Stimulated activated CD4-positive, alpha-beta T cell treated with anti-CD3 and anti-CD28 coated beads, TNF-alpha, amount 100 ng/mL, for 48 hours (primary cell): ENCODE data around the gene NOX5.

Experiments used
- DNase-seq, 3 donors: peaks; one replicate each; pipeline ENCODE4 v3.0.0-alpha.2; 2020; ENCODE audit warnings: low read depth in 3 of 3

NOX5 gene

GRCh38 chr15:69081310-69082004, 67.0 kb downstream of the NOX5 start:
- no peak for DNase-seq

DNA sequence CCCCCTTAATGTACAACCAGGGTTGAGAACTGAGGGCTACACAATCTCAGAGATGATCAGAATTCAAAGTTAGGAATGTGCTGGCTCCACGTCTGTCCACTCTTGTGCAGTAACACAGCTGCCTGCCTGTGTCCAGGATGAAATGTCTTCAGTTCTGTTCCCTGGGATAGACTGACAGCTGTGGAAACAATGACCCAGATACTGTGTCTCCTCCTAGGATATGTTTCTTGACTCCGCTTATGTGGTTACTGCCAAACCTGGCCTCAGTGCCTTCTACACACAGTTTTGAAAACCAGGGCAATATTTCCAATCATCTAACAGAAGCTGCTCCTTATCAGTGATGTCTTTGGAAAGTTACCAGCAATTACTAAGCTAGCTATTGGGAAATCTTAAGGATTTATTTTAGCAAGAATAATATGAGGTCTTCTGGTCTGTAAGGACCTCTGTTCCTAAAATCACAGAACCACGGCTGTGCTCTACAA, 67.6 kb downstream of the NOX5 start:
- no peak for DNase-seq

- no peak for DNase-seq
Measured at GRCh38 chr15:69082554-69082953, 68.1 kb downstream of the NOX5 start.

DNA sequence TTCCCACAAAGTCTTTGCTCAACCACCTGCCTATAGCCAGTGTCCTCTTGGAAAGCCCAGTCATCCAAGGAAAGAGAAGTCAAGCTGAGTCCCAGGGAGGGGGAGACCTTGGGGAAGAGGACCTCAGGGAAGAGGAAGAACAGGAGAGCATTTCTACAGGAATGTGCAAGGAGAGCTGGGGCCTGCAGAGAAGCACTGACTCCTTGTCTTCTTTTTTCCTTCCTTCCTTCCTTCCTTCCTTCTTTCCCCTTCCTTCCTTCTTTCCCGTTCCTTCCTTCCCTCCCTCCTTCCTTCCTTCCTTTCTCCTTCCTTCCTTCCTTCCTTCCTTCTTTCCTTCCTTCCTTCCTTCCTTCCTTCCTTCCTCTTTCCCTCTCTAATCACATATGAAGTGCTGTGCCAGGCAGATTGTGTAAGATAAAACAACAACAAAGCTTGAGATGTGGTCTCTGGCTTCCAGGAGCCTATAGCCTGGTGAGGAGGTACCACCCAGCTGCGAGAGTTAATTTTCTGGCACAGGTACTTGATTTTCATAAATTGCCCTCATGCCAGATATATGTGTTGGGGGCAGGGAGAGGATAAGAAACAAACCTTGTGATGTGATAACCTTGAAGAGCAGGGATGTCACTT, 70.0 kb downstream of the NOX5 start:
- DNase-seq = no peak

- DNase-seq = no peak
Measured at GRCh38 chr15:69085325-69086081, 71.0 kb downstream of the NOX5 start.

DNA sequence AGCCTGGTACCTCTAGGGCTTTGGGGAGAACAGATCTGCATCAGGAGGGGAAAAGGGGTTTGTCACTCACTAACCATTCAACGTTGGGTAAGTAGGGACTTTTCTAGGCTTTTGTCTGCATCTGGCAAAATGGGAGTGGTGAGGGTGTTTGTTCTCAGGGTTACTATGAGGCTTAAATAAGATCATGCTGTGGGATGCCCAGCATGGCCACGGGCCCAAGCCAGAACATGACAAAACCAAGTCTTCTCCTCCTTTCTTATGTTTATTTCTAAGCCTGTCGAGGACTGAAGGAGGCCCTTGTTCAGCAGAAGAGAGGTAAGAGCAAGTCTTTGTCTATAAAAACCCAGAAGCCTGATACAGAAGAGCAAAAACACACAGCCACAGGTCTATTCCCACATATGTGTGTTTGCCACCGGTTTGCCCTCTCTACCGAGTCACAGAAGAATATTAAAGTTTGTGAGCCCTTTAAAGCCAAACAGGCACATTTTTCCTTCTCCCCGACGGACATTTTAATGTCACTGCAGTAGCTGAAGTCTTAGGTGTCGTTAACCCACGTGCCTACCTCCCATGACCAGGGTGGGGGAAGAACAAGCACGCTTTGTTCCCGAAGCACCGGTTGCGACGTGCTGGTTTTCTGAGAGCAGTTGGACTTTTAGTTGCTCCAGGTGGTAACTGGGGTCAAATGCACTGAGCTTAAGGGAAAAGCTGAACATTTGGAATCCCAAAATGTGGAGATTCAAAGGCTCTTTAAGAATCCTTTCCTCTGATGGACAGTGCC, 72.1 kb downstream of the NOX5 start:
- no peak for DNase-seq

- DNase-seq = no peak
Measured at GRCh38 chr15:69087366-69087976, 73.0 kb downstream of the NOX5 start.

- no peak for DNase-seq
Measured at GRCh38 chr15:69088300-69088965, 73.9 kb downstream of the NOX5 start.

DNA sequence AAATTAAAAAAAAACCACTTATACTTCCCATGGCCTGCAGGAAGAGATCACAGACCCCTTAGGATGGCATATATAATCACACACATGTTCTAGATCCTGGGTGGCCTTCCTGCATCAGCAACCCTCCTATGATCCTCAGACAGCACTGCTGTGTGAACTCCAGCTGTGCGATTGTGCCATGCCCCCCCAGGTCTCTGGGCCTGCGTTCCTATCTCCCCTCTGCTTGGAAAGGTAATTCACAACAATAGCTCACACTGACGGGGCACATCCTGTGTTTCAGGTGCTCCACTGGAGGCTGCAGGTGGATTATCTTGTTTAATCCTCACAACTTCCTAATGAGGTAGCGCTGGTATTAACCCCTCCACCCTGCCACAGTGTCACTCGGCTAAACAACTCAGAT, 74.8 kb downstream of the NOX5 start:
- DNase-seq = no peak

GRCh38 chr15:69090197-69090948, 75.9 kb downstream of the NOX5 start:
- no peak for DNase-seq

DNA sequence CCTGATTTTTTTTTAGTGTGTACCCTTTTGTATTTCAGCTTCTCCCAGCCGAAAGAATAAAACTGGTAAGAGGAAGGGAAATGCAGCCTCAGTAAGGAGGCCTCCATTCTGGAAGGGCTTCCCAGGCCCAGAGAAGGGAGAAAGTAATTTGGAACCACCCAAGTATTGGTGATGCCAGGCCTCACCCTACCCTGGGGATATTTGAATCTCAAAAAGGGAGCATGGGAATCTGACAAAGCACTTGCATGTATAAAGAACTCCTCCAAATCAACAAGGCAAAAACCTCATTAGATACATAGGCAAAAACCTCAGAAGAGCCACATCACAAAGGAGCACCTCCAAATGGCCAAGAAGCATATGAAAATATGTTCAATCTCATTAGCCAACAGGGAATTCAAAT, 77.2 kb downstream of the NOX5 start:
- no peak for DNase-seq

DNA sequence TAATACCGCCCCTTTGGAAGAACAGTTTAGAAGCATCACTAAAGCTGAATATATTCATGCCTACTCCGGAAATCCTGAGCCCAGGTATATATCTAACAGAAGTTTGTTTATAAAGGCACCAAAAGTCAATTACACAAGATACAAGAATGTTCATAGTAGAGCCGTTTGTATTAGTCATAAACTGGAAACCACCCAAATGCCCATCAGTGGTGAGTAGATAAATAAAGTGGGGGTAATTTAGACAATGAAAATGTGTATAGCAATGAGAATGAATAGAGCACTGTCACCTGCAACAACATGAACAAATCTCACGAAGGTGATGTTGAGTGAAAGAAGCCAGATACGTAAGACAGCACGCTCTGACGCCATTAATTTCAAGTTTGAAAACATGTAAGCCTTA, 77.7 kb downstream of the NOX5 start:
- DNase-seq = no peak

- no peak for DNase-seq
Measured at GRCh38 chr15:69093127-69093526, 78.6 kb downstream of the NOX5 start.

- no peak for DNase-seq
Measured at GRCh38 chr15:69093614-69094013, 79.1 kb downstream of the NOX5 start.

- no peak for DNase-seq
Measured at GRCh38 chr15:69094124-69094921, 79.8 kb downstream of the NOX5 start.

GRCh38 chr15:69095274-69095673, 80.8 kb downstream of the NOX5 start:
- no peak for DNase-seq

- DNase-seq = no peak
Measured at GRCh38 chr15:69096196-69096595, 81.7 kb downstream of the NOX5 start.

GRCh38 chr15:69096626-69097025, 82.1 kb downstream of the NOX5 start:
- no peak for DNase-seq

GRCh38 chr15:69098771-69099170, 84.3 kb downstream of the NOX5 start:
- DNase-seq = no peak

DNA sequence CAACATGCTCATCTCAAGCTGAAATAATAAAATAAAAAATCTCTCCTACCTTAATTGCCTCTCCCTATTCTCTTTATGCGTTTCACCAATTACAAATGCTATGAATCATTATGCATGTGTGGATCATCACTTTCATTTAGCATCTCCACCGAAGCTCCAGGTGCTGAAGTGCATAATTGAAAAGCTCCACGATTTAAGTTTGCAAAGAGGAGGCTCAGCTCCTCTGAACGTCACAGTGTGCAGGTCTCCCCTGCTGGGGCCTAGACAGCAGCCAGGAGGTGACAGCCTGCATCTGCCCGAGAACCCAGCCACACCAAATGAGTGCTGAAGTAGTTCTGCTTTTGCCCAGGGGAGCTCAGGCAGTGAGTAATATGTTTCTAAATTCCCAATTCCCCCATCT, 85.4 kb downstream of the NOX5 start:
- DNase-seq = no peak
